Activated CD8-positive, alpha-beta memory T cell treated with anti-CD3 and anti-CD28 coated beads, Interleukin-2, amount 50 U/mL, for 24 hours (primary cell): ENCODE measurements around the gene ZNF595.
A peak's percentile ranks its signal among the peaks of the same experiment; 100 is the strongest.
"Not testable (repeated sequence)": the region's sequence is repeated elsewhere in the genome, so short reads cannot be mapped to it uniquely, and the experiment has no call there.

Experiments used
- DNase-seq: peaks from one replicate; pipeline ENCODE4 v3.0.0-alpha.2; 2020; ENCODE audit errors: extremely low read depth

Gene ZNF595

GRCh38 chr4:85951-86350, 32.8 kb downstream of the ZNF595 start:
- no peak for DNase-seq

GRCh38 chr4:86559-87324, 33.6 kb downstream of the ZNF595 start:
- not testable (repeated sequence) for DNase-seq

GRCh38 chr4:98386-98785, 45.3 kb downstream of the ZNF595 start:
- no peak for DNase-seq

GRCh38 chr4:99863-100262, 46.7 kb downstream of the ZNF595 start:
- DNase-seq, result no peak

- DNase-seq, result no peak
These were observed 53.9 kb downstream of the ZNF595 start for GRCh38 chr4:107083-107443.

- no peak for DNase-seq
These were observed 54.6 kb downstream of the ZNF595 start for GRCh38 chr4:107444-108429.

- DNase-seq, result no peak
These were observed 59.6 kb downstream of the ZNF595 start for GRCh38 chr4:112771-113170.

- no peak for DNase-seq
These were observed 60.6 kb downstream of the ZNF595 start for GRCh38 chr4:113732-114131.

- DNase-seq, result no peak
These were observed 61.0 kb downstream of the ZNF595 start for GRCh38 chr4:114149-114548.

- no peak for DNase-seq
These were observed 63.4 kb downstream of the ZNF595 start for GRCh38 chr4:116499-116898.

- DNase-seq, result no peak
These were observed 67.5 kb downstream of the ZNF595 start for GRCh38 chr4:120616-121015.

- no peak for DNase-seq
These were observed 68.4 kb downstream of the ZNF595 start for GRCh38 chr4:121408-122084.

- DNase-seq, result not testable (repeated sequence)
These were observed 70.8 kb downstream of the ZNF595 start for GRCh38 chr4:123922-124274.

- peak; percentile 89 for DNase-seq
These were observed 71.4 kb downstream of the ZNF595 start, which contains the start of gene ZNF718 for GRCh38 chr4:124275-125081. ZNF718 (plus strand) TSS chr4:124501; CDS start chr4:124671, 170 bp downstream.

- DNase-seq, result no peak
These were observed 72.1 kb downstream of the ZNF595 start for GRCh38 chr4:125091-125771.

- DNase-seq, result no peak
These were observed 72.7 kb downstream of the ZNF595 start for GRCh38 chr4:125833-126232.

GRCh38 chr4:132483-132882, 79.4 kb downstream of the ZNF595 start:
- DNase-seq, result no peak
